HG02588 (cell line): ENCODE measurements around the gene ATP9B.
"Not testable (repeated sequence)": the region's sequence is repeated elsewhere in the genome, so short reads cannot be mapped to it uniquely, and the experiment has no call there.

Experiments
- ATAC-seq: cut with Tn5 transposase; IDR thresholded peaks from one replicate; pipeline ENCODE4 v1.9.1; 2021; ENCODE audit warnings: mild to moderate bottlenecking, moderate library complexity; ENCODE audit not compliant: unreplicated experiment

Gene ATP9B

DNA sequence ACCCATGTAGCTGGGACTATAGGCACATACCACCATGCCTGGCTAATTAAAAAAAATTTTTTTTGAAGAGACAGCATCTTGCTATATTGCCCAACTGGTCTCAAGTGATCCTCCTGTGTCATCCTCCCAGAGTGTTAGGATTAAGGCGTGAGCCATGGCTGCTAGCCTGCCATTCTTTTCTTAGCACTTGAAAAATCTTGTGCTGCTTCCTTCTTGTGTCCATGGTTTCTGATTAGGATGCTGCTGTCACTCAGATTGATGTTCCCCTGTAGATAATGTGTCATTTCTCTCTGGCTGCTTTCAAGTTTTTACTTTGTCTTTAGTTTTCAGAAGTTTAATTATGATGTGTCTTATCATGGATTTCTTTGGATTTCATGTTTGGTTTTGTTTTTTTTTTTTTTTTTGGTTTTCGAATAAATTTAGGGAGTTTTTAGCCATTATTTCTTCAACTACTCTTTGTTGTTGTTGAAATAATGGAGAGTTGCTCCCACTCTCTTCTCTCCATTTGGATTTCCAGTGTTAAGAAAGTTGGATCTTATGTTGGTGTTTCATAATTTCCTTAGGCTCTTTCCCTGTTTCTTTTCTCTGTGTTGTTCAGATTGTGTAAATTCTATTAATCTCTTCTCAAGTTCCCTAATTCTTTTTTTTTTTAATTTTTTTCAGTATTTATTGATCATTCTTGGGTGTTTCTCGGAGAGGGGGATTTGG lies 2.5 kb downstream of the ATP9B start:
- no peak for ATAC-seq

DNA sequence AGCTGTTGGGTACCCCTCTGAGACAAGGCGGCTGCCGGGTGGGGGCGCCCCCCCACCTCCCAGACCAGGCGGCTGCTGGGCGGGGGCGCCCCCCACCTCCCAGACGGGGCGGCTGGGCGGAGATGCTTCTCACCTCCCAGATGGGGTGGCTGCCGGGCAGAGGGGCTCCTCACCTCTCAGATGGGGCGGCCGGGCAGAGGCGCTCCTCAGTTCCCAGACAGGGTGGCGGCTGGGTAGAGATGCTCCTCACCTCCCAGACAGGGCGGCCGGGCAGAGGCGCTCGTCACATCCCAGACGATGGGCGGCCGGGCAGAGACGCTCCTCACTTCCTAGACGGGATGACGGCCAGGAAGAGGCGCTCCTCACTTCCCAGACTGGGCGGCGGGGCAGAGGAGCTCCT lies 3.5 kb downstream of the ATP9B start:
- not testable (repeated sequence) for ATAC-seq

DNA sequence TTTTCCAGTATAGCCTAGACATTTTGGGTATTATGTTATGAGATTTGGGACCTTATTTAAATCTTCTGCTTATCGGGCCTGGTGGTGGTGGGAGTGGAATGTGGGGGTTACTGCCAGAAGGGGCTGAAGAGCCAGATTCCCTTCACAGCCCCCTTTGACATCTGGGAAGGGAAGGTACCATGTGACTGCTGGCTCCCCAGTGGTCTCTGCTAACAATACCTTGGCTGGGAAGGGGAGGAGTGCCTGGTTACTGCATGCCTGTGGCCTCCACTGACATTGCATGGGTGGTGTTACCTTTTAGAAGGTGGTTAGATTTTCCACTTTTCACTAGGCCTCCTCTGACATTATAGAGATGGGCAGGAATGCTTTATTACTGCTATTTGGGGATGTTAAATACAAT lies 8.0 kb downstream of the ATP9B start:
- ATAC-seq, result no peak

DNA sequence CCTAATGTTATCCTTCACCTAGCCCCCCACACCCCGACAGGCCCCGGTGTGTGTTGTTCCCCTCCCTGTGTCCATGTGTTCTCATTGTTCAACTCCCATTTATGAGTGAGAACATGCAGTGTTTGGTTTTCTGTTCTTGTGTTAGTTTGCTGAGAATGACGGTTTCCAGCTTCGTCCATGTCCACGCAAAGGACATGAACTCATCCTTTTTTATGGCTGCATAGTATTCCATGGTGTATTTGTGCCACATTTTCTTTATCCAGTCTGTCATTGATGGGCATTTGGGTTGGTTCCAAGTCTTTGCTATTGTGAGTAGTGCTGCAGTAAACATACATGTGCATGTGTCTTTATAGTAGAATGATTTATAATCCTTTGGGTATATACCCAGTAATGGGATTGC lies 9.6 kb downstream of the ATP9B start:
- ATAC-seq, result not testable (repeated sequence)

DNA sequence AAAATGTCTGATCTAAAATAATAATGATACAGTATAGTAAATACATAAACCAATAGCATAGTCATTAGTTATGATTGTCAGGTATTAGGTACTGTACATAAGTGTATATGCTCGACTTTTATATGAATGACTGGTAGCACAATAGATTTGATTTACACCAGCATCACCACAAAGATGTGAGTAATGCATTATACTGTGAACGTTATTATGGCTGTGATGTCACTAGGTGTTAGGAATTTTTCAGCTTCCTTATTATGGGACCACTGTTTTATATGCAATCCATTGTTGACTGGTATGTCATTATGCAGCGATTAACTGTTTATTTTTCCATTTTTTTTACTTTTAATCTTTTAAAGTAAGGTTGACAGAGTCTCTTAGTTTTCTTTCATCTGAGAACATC lies 23.7 kb downstream of the ATP9B start:
- no peak for ATAC-seq

DNA sequence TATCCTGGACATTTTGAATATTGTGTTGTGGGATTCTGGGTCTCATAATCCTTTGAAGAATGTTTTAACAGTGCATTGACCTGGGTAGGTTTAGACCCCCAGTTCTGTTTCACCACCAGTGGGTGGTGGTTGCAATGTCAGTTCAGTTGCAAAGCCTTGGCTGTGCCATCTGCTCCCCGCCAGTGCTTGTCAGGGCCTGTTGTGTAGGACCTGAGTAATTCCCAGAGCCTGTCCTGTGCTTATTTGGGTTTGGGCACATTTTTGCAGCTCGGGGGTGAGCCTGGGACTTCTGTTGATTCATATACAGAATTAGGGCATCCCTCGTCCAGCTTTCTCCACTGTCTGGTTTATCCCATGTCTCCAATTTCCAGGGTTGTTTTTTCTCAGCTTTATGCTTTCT lies 24.8 kb downstream of the ATP9B start:
- no peak for ATAC-seq

DNA sequence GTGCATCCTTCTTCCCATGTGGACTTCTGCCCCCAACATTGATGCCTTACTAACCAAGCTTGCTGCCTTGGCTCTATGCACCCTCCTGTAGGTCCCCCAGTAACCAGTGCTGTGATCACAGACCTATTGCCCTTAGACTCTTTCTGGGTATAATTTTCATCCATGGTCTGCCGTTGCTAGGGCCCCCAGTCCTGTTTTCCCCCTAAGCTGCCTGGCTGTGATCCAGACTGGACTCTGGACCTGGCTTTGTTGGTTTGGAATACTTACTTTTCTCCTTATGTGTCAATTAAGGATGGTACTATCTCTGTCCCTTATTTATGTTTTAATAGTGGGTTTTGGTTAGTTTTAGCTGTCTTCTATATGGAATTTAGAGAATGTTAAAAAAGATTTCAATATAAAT lies 26.0 kb downstream of the ATP9B start:
- ATAC-seq, result no peak

DNA sequence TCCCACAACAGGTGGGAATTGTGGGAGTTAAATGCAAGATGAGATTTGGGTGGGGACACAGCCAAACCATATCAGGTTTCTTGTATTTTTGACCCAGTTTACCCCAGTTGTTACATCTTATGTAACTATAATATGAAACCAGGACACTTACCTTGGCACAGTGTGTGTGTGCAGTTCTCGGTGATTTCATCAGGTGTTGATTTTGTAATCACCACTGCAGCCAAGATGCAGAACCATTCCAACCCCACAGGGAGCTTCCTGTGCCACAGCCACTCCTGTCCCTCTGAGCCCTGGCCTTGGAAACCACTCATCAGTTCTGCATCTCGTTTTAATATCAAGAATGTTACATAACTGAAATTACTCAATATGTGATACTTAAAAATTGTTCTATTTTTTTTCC lies 31.8 kb downstream of the ATP9B start:
- ATAC-seq, result no peak

DNA sequence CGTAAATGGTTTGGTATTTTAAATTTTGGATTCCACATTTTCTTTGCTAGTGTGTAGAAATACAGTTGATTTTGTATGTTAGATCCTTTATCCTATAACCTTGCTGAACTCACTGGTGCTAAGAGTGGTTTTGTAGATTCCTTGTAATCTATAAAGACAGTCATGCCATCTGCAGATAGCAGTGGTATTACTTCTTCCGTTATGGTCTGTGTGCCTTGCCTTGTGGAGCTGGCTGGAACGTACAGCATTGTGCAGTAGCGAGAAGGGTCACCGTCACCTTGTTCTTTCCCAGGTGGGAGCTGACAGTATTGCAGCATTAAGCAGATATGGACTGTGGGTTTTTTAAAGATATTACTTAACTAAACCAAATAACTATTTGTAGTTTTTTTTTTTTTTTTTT lies 33.7 kb downstream of the ATP9B start:
- ATAC-seq, result no peak

DNA sequence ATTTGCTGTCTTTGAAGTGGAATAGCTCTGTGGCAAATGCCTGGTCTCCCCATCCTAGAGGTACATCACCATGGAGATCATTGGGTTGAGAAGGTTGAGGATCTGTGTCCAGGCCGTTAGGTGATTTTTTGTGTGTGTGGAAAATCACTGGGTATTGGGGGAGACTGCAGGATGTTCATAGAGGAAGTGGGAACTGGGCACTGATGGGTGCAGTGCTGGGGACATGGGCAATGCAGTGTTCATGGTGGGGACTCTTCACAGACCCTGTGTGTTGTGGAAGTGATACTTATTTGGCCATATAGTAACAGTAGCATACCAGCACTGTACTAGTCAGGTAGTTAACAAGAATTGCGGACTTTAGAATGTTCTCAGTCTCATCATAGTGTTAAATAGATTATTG lies 34.9 kb downstream of the ATP9B start:
- ATAC-seq, result no peak

DNA sequence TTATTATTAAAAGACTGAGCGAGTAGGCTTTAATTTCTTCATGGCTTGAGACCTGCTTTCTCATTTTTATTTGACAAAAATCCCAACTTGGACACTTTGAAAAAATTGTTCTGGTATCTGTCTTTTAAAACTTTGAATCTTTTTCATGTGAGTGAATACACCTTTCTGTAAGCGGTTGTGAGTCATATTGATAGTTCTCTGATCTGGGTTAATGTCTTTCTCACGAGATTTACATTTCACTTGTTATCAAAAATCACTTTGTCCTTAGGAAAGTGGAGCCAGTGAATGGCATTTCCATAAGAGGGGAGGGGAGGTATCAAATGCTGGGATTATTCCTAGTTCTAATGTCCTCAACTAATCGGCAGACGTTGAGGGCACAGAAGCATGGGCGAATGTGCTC lies 36.3 kb downstream of the ATP9B start:
- ATAC-seq, result no peak

DNA sequence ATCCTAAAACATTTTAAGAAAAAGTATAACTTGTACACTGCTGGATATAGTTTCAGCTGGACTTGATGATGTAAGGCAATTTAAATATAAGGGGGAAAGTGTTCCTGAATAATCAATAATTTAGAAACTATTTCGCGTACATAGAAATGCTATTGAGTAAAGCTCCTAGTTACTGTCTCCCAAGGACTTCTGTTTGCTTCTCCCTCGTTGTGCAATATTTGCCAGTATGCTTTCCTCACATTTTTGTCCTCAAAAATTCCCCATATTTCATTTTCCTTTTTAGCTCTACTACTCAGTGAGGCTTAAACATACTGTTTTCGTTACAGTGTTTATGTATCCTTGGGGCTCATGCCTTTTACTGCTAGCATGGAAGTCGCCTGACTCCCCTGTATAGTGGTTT lies 36.9 kb downstream of the ATP9B start:
- no peak for ATAC-seq

DNA sequence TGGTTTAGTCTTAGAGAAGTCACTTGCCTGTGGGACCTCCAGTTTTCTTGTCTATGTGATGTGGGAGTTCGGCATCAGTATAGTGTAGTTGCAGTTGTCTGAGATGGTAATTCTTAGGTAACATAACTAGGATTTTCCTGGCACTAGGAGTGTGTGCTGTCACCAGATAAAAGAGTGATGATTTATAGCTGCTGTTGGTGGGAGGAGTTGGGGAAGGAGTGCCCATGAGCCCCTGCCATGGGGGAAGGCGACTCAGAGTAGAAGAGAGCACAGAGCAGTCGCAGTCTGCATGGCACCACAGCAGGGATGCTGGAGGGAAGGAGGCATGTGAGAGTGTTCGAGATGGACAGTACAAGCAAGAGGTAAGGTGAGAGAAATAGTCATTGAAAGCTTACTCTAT lies 38.7 kb downstream of the ATP9B start:
- no peak for ATAC-seq

DNA sequence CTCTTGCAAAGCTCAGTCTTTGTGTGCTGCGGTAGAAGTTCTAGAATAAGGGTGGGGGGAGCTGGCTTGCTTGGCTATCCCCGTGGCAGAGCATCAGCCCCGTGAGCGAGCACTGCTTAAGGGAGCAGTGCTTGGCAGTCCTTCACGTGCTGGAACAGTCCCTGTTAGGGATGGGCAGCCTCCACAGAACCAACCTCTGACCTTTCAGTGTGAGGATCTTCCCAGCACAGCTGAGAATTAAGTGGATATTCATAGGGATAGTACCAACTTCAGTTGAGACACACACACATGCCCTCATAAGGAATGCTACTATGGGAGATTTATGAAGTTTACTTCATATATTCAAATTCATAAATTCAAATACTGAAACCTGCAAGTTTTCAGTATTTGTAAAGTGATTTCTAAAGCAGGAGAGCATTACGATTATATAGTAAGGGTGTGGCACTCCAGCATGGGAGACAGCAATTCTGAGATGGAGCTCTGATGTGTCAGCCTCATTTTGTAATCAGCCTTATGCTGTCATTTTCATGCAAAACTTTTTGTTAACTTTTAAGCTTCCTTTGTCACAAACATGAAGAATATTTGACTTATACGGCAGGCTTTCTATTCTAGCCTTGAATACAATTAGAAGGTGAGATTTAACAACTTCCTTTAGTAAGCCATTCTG lies 39.5 kb downstream of the ATP9B start:
- no peak for ATAC-seq

DNA sequence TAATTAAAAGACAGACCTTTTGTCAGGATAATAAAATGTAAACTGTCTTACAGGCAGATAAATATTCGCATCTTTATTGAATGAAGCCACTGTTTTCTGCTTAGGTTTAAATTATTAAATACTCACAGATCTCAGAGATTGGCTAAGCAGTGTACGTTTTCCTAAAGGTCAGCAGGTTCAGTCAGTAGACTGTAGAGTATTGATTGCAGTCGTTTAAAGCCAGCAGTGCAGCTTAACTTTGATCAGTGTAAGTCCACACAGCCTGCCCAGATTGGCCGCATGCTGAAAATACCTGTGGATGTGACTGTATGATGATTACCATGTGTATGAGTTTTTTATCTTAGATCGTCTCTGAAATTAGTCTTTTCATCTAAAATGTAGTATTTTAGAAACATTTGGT lies 42.3 kb downstream of the ATP9B start:
- no peak for ATAC-seq

DNA sequence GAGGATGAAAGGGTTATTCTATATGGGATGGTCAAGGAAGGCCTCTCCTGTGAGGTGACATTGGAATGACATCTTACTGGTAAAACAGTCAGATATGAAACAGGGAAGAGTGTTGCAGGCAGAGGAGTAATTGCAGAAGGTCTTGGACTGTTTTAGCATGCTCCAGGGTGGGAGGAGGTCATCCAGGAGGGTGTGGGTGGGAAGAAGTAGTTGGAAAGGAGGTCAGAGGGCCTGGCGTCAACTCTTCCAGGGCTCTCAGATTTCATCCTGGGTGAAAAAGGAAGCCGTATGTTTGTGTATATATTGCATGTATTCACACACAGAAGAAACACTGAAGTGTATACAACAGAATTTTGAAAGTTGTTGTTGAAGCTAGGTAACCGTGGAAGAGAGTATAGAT lies 48.2 kb downstream of the ATP9B start:
- ATAC-seq, result no peak

DNA sequence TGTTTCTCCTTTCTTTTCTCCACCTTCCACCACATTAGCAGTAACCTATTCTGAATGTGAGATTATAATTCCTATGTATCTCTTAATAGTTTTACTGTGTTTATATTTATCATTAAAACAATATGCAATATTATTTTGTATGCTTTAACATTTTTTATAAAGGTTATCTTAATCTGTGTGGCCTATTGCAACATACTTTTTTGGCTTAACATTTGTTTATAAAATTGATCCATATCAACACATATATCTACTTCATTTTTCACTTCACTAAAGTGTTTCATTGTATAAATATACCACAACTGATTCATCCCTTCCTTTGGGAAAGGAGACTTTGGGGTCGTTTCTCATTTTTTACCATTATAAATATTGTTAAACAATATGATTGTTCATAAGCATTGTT lies 48.6 kb downstream of the ATP9B start:
- ATAC-seq, result no peak

DNA sequence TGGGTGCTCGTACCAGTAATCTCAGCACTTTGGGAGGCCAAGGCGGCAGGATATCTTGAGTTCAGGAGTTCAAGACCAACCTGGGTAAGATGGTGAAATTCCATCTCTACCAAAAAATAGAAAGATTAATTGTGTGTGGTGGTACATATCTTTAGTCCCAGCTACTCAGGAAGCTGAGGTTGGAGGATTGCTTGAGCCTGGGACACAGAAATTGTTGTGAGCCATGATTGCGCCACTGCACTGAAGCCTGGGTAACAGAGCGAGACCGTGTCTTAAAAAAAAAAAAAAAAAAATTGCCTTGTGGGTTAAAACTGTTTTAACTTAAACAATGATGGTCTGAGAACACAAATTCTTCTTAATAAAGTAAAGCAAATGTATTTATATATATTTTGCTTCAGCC lies 49.6 kb downstream of the ATP9B start:
- ATAC-seq, result no peak

DNA sequence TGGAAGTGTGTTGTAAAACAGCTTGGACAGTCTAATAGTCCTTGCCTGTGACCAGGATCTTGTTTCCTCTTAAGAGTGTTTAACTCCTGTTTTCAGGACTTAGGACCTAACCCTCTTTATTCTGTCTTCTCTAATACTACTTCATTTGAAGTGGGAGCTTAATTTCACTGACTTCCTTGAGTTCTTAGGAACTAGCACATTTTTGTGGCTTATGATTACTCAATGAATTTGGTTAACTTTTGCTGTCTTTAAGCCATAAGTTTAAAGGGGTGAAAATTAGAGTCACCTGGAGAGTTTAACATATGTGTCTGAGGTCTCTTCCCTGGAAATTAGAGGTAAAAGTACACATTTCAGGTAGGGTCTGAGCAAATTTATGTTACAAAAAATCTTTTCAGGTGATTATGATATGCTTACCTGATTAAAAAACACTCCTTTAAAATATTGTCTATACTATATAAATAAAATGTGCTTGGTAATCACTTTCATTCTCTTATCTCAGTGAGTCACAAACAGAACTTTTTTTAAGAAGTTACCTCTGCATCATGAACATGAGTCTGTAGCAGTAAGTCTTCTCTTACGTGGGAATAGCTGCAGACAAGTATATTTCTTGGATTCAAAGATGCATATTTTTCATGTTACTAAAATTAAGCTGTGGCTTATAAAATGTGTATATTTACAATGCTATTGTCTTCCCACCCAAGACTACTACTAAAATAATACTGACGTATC lies 52.7 kb downstream of the ATP9B start:
- ATAC-seq, result no peak

DNA sequence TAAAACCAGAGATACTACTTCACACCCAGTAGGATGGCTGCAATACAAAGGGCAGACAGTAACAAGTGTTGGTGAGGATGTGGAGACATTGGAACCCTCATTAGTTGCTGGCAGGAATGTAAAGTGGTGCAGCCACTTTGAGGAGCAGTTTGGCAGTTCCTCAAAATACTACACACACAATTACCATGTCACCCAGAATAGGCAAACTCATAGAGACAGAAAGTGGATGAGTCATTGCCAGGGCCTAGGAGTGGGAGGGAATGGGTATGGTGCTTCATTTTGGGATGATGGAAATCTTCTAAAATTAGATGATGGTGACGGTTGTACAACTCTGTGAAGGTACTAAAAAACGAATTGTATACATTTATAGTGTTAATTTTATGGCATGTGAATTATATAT lies 54.8 kb downstream of the ATP9B start:
- ATAC-seq, result no peak

DNA sequence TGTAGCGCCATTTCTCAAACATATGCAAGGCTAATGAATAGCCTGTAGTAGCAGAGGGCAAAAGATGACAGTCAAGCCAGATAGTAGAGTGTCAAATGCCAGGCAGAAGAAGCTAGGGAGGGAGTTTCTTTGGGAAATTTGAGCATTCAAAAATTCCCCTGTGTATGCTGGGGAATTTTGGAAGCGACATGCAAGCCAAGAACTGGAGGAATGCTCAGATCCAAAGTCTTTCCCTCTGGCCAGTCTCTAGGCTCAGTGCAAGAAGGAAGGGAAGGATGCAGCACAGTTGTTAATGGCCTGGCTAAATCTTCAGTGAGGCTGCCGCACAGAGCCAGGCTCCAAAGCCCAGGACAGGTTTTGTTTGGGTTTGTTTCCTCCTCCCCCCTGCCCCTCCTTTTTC lies 59.9 kb downstream of the ATP9B start:
- ATAC-seq, result no peak

DNA sequence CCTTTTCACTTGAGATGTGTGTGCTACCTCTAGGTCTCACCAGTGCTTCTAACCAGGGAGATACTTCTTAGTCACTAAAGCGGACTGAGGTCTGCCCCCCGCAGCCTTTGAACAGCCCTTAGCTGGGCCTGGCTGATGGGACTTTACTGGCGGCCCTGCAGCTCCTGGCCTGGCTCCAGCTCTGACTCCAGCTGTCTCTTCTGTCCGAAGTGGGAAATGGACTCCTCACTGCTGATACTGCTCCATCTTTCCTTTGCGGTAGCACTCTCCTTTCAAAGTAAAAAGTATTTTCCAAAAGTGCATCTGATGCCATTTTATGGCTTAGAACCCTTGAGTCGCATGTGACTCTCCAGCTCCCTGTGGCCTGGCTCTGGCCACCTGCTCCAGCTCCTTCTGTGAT lies 64.5 kb downstream of the ATP9B start:
- ATAC-seq, result no peak
